GM12878 (cell line): ENCODE results near the gene FIG4. TPM values are rescaled to one million over a fixed set of nuclear protein-coding genes. Genes with fewer than 3 reads are reported as not detected.

ENCODE experiments used
- ATAC-seq: fragments of 200-7000 bp; cut with Tn5 transposase; 3 replicates; pipeline ENCODE4 v1.9.1; 2020; ENCODE audit warnings: mild to moderate bottlenecking, moderate library complexity
- BruUV-seq: library from RNA; stranded (reverse); fragments of 400-500 nt; replicated peaks from 2 replicates; lab custom pipeline; 2021; lab: Mats Ljungman, UMichigan
- CTCF ChIA-PET: fragments of 300-600 bp; sonication (Branson Sonifier 250); formaldehyde crosslinking; extraction: SDS; loops from one replicate; lab custom pipeline; 2021; ENCODE audit warnings: inconsistent platforms; lab: Yijun Ruan, JAX
- POLR2A ChIA-PET: fragments of 350-600 bp; formaldehyde crosslinking; extraction: SDS; loops from one replicate; lab custom pipeline; 2021; ENCODE audit warnings: inconsistent platforms; lab: Charles Lee
- RAD21 ChIA-PET: fragments of 300-600 bp; sonication (Branson Sonifier 250); formaldehyde crosslinking; loops from one replicate; lab custom pipeline; 2023; ENCODE audit warnings: antibody characterized with exemption; ENCODE audit not compliant: unreplicated experiment; lab: Charles Lee
- SMC1A ChIA-PET: fragments of 300-600 bp; sonication (Branson Sonifier 250); formaldehyde crosslinking; loops from one replicate; lab custom pipeline; 2023; ENCODE audit not compliant: unreplicated experiment, uncharacterized antibody; lab: Charles Lee
- DNase-seq: peaks from one replicate; pipeline ENCODE4 v3.0.0-alpha.2; 2011; ENCODE audit warnings: low read depth, low spot score
- FAIRE-seq: peaks from 3 replicates; lab custom pipeline; 2011; peaks lifted over from hg19 to GRCh38; lab: Jason Lieb, UNC
- H2AFZ ChIP-seq: 2 replicates; pipeline ENCODE4 v1.6.0; 2011; ENCODE audit warnings: low read depth, low read length, control low read depth; ENCODE audit not compliant: control insufficient read depth
- H3K27ac ChIP-seq: 2 replicates; pipeline ENCODE4 v1.5.1; 2011; ENCODE audit warnings: control low read depth; ENCODE audit not compliant: control insufficient read depth, insufficient read depth
- H3K27me3 ChIP-seq, 2 experiments: replicated peaks in 1 of 2; 2 replicates each; pipeline versions ENCODE4 v1.6.0 to v1.6.1; 2011; ENCODE audit warnings: low read length in 1 of 2; ENCODE audit not compliant: control insufficient read depth in 2 of 2, insufficient read depth in 2 of 2
- H3K36me3 ChIP-seq, 2 experiments: 2 replicates each; pipeline ENCODE4 v1.5.1; 2011; ENCODE audit warnings: low read length in 1 of 2; ENCODE audit not compliant: control insufficient read depth in 2 of 2, insufficient read depth in 2 of 2
- H3K4me1 ChIP-seq: 2 replicates; pipeline ENCODE4 v1.6.1; 2011; ENCODE audit warnings: mild to moderate bottlenecking, low read length, moderate library complexity, mixed read lengths; ENCODE audit not compliant: control insufficient read depth, insufficient read depth
- H3K4me2 ChIP-seq: 2 replicates; pipeline ENCODE4 v1.6.0; 2011; ENCODE audit warnings: control low read depth; ENCODE audit not compliant: control insufficient read depth, insufficient read depth
- H3K4me3 ChIP-seq: fragments of 200-600 bp; sonication (generic); 2 replicates; pipeline ENCODE4 v1.5.1; 2016
- H3K79me2 ChIP-seq: 2 replicates; pipeline ENCODE4 v1.6.0; 2011; ENCODE audit warnings: low read length; ENCODE audit not compliant: control insufficient read depth, insufficient read depth
- H3K9ac ChIP-seq: 2 replicates; pipeline ENCODE4 v1.8.0; 2011; ENCODE audit warnings: low read length, control low read depth, mixed read lengths; ENCODE audit not compliant: control insufficient read depth, insufficient read depth
- H3K9me3 ChIP-seq: replicated peaks from 3 replicates; pipeline ENCODE4 v1.5.1; 2011; ENCODE audit warnings: mild to moderate bottlenecking, low read length; ENCODE audit not compliant: control insufficient read depth, insufficient read depth
- H4K20me1 ChIP-seq: 2 replicates; pipeline ENCODE4 v1.6.0; 2011; ENCODE audit not compliant: control insufficient read depth, insufficient read depth
- CEBPZ ChIP-seq: fragments of 150-350 bp; IDR thresholded peaks from 2 replicates; pipeline ENCODE4 v1.6.1; 2016; ENCODE audit warnings: low read depth, low read length
- HDGF ChIP-seq: fragments of 450-650 bp; IDR thresholded peaks from 2 replicates; pipeline ENCODE4 v1.6.1; 2016; ENCODE audit warnings: antibody characterized with exemption
- RAD21 ChIP-seq: IDR thresholded peaks from 2 replicates; pipeline ENCODE4 v1.6.1; 2011; ENCODE audit warnings: mild to moderate bottlenecking, low read depth, low read length, moderate library complexity; ENCODE audit not compliant: insufficient read depth
- ZBED1 ChIP-seq: IDR thresholded peaks from 2 replicates; pipeline ENCODE4 v1.6.1; 2016; ENCODE audit warnings: borderline replicate concordance
- WGBS: methylation state at CpG from one replicate; pipeline ENCODE4 v1.1.6; 2016; ENCODE audit warnings: low lambda C conversion rate; ENCODE audit not compliant: insufficient replicate concordance, insufficient coverage; ENCODE audit errors: missing lambda C conversion rate; 5-methylcytosine and 5-hydroxymethylcytosine counted together
- in situ Hi-C: fragments of 300-500 bp; cut with MboI; formaldehyde crosslinking; loops from 9 replicates; pipeline ENCODE4 v1.14.3; 2018; ENCODE audit warnings: mixed read lengths
- intact Hi-C: fragments of 100-400 bp; cut with micrococcal nuclease; formaldehyde crosslinking; loops from one replicate; pipeline ENCODE4 v1.14.2; 2022; ENCODE audit not compliant: unreplicated experiment
- polyA plus RNA-seq, 11 experiments: library from polyadenylated mRNA; depleted of rRNA in 4 of 11; unstranded in 6 of 11; stranded (reverse) in 5 of 11; fragments of >200 nt; fragmentation: Nextera tagmentation in 4 of 11; fragmentation: Illumina TruSeq in 1 of 11; extraction: Ambion mirVana in 4 of 11; extraction: Trizol in 1 of 11; gene quantifications; 1 replicate in 1 of 11; 2 replicates in 10 of 11; pipeline versions ENCODE4 v1.2.1 to v1.2.3, GENCODE V29; 2011 to 2016; ENCODE audit warnings: inconsistent platforms in 2 of 11, missing spikeins in 2 of 11, low read depth in 1 of 11
- total RNA-seq, 4 experiments: library from RNA; depleted of rRNA in 3 of 4; stranded (reverse); fragments of >200 nt in 3 of 4; fragmentation: Illumina TruSeq in 1 of 4; extraction: Trizol in 1 of 4; gene quantifications; 2 replicates each; pipeline versions ENCODE4 v1.2.1 to v1.2.3, GENCODE V29; 2013 to 2021
- TF ChIP-seq, protein P1 (sequence below): fragments of 450-650 bp; IDR thresholded peaks from 2 replicates; pipeline ENCODE4 v1.6.1; 2017; ENCODE audit warnings: borderline replicate concordance
- TF ChIP-seq, protein P2 (sequence below): fragments of 450-650 bp; IDR thresholded peaks from 2 replicates; pipeline ENCODE4 v1.6.1; 2018; ENCODE audit warnings: borderline replicate concordance, mild to moderate bottlenecking; ENCODE audit not compliant: partially characterized antibody
- TF ChIP-seq, protein P3 (sequence below): IDR thresholded peaks from 2 replicates; pipeline ENCODE4 v1.6.1; 2012; ENCODE audit warnings: mild to moderate bottlenecking, low read depth, low read length

The FIG4 gene
- total and polyA plus RNA-seq, 10 of the 15 experiments (the other 5 are each of a cell fraction or from before 2014, with no cell fraction given): 3.8 to 23.2 (median 11.8) TPM

DNA sequence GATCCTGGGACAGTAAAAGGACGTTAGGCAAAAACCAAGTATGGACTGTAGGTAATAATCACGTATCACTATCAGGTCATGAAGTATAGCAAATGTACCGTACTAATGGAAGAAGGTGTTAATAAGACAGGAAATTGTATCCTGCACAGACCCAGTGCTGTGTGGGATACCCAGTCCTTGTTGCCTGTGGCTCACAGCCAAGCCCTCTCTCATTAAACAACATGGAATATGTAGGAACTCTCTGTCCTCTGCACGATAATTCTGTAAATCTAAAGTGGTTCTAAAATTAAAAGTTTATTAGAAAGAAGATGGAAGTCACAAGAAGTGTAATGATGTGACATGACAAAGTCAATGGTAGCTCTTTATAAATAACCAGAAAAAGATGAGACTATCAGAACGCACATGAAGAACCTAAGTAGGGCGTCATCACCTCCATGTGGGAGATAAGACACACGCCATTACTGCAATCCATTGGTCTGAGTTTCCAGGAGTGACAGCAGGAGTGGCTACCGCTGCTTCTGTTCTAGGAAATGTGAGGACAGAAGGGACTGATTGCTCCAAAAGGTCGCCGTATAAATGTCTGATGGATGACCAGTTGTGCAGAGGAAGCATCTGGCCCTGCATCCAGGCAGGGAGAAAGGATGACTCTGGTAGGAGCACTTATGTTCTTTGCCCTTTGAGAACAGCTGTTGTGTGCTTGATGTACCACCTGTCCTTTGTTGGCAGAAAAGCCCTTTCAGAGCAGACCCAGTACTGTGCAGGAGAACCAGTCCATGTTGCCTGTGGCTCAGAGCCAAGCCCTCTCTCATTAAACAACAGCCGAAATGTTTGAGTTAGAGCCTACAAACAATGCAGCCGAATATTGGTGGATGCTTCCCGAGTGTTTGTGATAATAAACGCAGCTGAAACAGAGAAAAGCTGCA is 125.6 kb downstream of the FIG4 start:
- CTCF ChIA-PET: interaction anchor here (1.2 kb wide), 1 partner anchor 32 kb away, joined by 4 read pairs; no protein-coding TSS in a partner anchor
- Histone ChIP-seq H3K9me3 (no peaks in the 10 kb centered on the region), H3K4me1 (peaks cover 17% of the 10 kb centered on the region)
- TF ChIP-seq, protein P1, sequence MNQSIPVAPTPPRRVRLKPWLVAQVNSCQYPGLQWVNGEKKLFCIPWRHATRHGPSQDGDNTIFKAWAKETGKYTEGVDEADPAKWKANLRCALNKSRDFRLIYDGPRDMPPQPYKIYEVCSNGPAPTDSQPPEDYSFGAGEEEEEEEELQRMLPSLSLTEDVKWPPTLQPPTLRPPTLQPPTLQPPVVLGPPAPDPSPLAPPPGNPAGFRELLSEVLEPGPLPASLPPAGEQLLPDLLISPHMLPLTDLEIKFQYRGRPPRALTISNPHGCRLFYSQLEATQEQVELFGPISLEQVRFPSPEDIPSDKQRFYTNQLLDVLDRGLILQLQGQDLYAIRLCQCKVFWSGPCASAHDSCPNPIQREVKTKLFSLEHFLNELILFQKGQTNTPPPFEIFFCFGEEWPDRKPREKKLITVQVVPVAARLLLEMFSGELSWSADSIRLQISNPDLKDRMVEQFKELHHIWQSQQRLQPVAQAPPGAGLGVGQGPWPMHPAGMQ: no peak
- TF ChIP-seq, protein P2, sequence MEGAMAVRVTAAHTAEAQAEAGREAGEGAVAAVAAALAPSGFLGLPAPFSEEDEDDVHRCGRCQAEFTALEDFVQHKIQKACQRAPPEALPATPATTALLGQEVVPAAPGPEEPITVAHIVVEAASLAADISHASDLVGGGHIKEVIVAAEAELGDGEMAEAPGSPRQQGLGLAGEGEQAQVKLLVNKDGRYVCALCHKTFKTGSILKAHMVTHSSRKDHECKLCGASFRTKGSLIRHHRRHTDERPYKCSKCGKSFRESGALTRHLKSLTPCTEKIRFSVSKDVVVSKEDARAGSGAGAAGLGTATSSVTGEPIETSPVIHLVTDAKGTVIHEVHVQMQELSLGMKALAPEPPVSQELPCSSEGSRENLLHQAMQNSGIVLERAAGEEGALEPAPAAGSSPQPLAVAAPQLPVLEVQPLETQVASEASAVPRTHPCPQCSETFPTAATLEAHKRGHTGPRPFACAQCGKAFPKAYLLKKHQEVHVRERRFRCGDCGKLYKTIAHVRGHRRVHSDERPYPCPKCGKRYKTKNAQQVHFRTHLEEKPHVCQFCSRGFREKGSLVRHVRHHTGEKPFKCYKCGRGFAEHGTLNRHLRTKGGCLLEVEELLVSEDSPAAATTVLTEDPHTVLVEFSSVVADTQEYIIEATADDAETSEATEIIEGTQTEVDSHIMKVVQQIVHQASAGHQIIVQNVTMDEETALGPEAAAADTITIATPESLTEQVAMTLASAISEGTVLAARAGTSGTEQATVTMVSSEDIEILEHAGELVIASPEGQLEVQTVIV: no peak
- TF ChIP-seq ZBED1: no peak
- TF ChIP-seq HDGF: no peak
- no peak for TF ChIP-seq CEBPZ
- TF ChIP-seq RAD21: no peak
- TF ChIP-seq, protein P3, sequence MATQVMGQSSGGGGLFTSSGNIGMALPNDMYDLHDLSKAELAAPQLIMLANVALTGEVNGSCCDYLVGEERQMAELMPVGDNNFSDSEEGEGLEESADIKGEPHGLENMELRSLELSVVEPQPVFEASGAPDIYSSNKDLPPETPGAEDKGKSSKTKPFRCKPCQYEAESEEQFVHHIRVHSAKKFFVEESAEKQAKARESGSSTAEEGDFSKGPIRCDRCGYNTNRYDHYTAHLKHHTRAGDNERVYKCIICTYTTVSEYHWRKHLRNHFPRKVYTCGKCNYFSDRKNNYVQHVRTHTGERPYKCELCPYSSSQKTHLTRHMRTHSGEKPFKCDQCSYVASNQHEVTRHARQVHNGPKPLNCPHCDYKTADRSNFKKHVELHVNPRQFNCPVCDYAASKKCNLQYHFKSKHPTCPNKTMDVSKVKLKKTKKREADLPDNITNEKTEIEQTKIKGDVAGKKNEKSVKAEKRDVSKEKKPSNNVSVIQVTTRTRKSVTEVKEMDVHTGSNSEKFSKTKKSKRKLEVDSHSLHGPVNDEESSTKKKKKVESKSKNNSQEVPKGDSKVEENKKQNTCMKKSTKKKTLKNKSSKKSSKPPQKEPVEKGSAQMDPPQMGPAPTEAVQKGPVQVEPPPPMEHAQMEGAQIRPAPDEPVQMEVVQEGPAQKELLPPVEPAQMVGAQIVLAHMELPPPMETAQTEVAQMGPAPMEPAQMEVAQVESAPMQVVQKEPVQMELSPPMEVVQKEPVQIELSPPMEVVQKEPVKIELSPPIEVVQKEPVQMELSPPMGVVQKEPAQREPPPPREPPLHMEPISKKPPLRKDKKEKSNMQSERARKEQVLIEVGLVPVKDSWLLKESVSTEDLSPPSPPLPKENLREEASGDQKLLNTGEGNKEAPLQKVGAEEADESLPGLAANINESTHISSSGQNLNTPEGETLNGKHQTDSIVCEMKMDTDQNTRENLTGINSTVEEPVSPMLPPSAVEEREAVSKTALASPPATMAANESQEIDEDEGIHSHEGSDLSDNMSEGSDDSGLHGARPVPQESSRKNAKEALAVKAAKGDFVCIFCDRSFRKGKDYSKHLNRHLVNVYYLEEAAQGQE: no peak
- TF ChIP-seq, all 136 proteins: peak for 0
- no peak overlapping the region for H3K9ac ChIP-seq
- in situ Hi-C loops: no loop called here
- H3K27me3 ChIP-seq: no peaks in the 10 kb centered on the region
- DNase-seq (no peak), FAIRE-seq (no peak), ATAC-seq (no peak)
- SMC1A ChIA-PET: interaction anchor here (1.4 kb wide), 1 partner anchor 22 kb away, joined by 4 read pairs; no protein-coding TSS in a partner anchor
- POLR2A ChIA-PET: no interaction called here
- H3K36me3 ChIP-seq: no peaks in the 10 kb centered on the region
- no peak overlapping the region for H3K4me2 ChIP-seq
- WGBS: 89% methylated on average over 14 of the region's 14 CpGs
- H4K20me1 ChIP-seq: no peaks in the 10 kb centered on the region
- H2AFZ ChIP-seq: no peak overlapping the region
- H3K4me3 ChIP-seq: no peak overlapping the region
- BruUV-seq: no TSS peak
- H3K79me2 ChIP-seq: no peaks in the 10 kb centered on the region
- intact Hi-C loops: no loop called here
- H3K27ac ChIP-seq: no peak overlapping the region
- RAD21 ChIA-PET: no interaction called here
